SU-DHL-6 (cell line): Measurements from ENCODE around the gene SLC16A11.

ENCODE experiments used
- CTCF ChIP-seq: fragments of 200-600 bp; sonication (generic); IDR thresholded peaks from one replicate; pipeline ENCODE4 v1.5.1; 2017; ENCODE audit warnings: antibody characterized with exemption, mild to moderate bottlenecking, low read length, moderate library complexity; ENCODE audit not compliant: insufficient read depth, poor library complexity, severe bottlenecking
- EZH2phosphoT487 ChIP-seq: fragments of 200-600 bp; sonication (generic), shearing (Covaris generic); conservative IDR thresholded peaks from 2 replicates; pipeline ENCODE4 v1.6.1; 2018; ENCODE audit warnings: mild to moderate bottlenecking, antibody characterized with exemption, low read length, moderate library complexity, mixed read lengths

GRCh38 chr17:7039832-7040231, 4.1 kb downstream of the SLC16A11 start:
- TF ChIP-seq CTCF: no peak
- no peak for TF ChIP-seq EZH2phosphoT487
